Choroid plexus epithelial cell (primary cell): ENCODE results near the gene IGHMBP2.

Experiments used
- DNase-seq: peaks from one replicate; pipeline ENCODE4 v3.0.0-alpha.2; 2010; ENCODE audit warnings: low read depth
- H3K4me3 ChIP-seq: 2 replicates; pipeline ENCODE4 v1.5.1; 2011; ENCODE audit warnings: low read depth, mild to moderate bottlenecking, control low read depth, low read length, moderate library complexity
- CTCF ChIP-seq: conservative IDR thresholded peaks from 2 replicates; pipeline ENCODE4 v1.5.1; 2011; ENCODE audit warnings: low read depth, mild to moderate bottlenecking, control low read depth, inconsistent platforms, low read length, moderate library complexity

IGHMBP2 gene

GRCh38 chr11:68862421-68862820 is 41.3 kb upstream of the IGHMBP2 start:
- TF ChIP-seq CTCF, result no peak
- no peak for DNase-seq
- H3K4me3 ChIP-seq, result no peak overlapping the region

GRCh38 chr11:68863553-68864265 is 40.0 kb upstream of the IGHMBP2 start:
- DNase-seq, result no peak
- no peak overlapping the region for H3K4me3 ChIP-seq
- no peak for TF ChIP-seq CTCF

GRCh38 chr11:68865241-68865640 is 38.5 kb upstream of the IGHMBP2 start:
- no peak overlapping the region for H3K4me3 ChIP-seq
- DNase-seq, result no peak
- TF ChIP-seq CTCF, result no peak

- H3K4me3 ChIP-seq, result no peak overlapping the region
- TF ChIP-seq CTCF, result no peak
- DNase-seq, result no peak
These were observed 36.6 kb upstream of the IGHMBP2 start for GRCh38 chr11:68867066-68867465.

- DNase-seq, result no peak
- H3K4me3 ChIP-seq, result no peak overlapping the region
- TF ChIP-seq CTCF, result no peak
These were observed 35.4 kb upstream of the IGHMBP2 start for GRCh38 chr11:68868221-68868835.

GRCh38 chr11:68870470-68870869 is 33.2 kb upstream of the IGHMBP2 start:
- DNase-seq, result no peak
- TF ChIP-seq CTCF, result peak; percentile 22
- H3K4me3 ChIP-seq, result peak overlapping the region; percentile 52
